GM21529 (cell line): ENCODE measurements around the gene MAPK8.

Source experiments
- ATAC-seq: cut with Tn5 transposase; IDR thresholded peaks from one replicate; pipeline ENCODE4 v1.9.1; 2021; ENCODE audit not compliant: unreplicated experiment

Gene MAPK8

GRCh38 chr10:48447356-48448215 is 141.1 kb downstream of the MAPK8 start:
- no peak for ATAC-seq

GRCh38 chr10:48448796-48449195 is 142.3 kb downstream of the MAPK8 start:
- ATAC-seq, result no peak

- no peak for ATAC-seq
These were observed 143.2 kb downstream of the MAPK8 start for GRCh38 chr10:48449501-48450232.

GRCh38 chr10:48450233-48450740 is 143.8 kb downstream of the MAPK8 start:
- ATAC-seq, result no peak

GRCh38 chr10:48450741-48451466 is 144.4 kb downstream of the MAPK8 start:
- no peak for ATAC-seq

GRCh38 chr10:48451969-48452878 is 145.7 kb downstream of the MAPK8 start:
- ATAC-seq, result no peak

- ATAC-seq, result no peak
These were observed 146.5 kb downstream of the MAPK8 start for GRCh38 chr10:48452879-48453412.

- no peak for ATAC-seq
These were observed 147.2 kb downstream of the MAPK8 start for GRCh38 chr10:48453451-48454301.

GRCh38 chr10:48454302-48455054 is 148.0 kb downstream of the MAPK8 start:
- ATAC-seq, result no peak

GRCh38 chr10:48455055-48455391 is 148.5 kb downstream of the MAPK8 start:
- no peak for ATAC-seq

- no peak for ATAC-seq
These were observed 149.1 kb downstream of the MAPK8 start for GRCh38 chr10:48455392-48456151.

GRCh38 chr10:48456361-48456804 is 149.9 kb downstream of the MAPK8 start:
- no peak for ATAC-seq

- no peak for ATAC-seq
These were observed 150.6 kb downstream of the MAPK8 start for GRCh38 chr10:48456808-48457761.

GRCh38 chr10:48457949-48458661 is 151.6 kb downstream of the MAPK8 start:
- no peak for ATAC-seq

GRCh38 chr10:48458662-48459048 is 152.2 kb downstream of the MAPK8 start:
- no peak for ATAC-seq
